DMS153 treated with DMSO at 0.1 percent for 48 hours (cell line): ENCODE measurements around the gene NOXO1.
"Not testable (repeated sequence)": the region's sequence is repeated elsewhere in the genome, so short reads cannot be mapped to it uniquely, and the experiment has no call there.

ENCODE experiments used
- DNase-seq: peaks from one replicate; lab custom pipeline; 2025; ENCODE audit not compliant: unreplicated experiment; lab: John Stamatoyannopoulos, UW

Gene NOXO1

GRCh38 chr16:2011726-2012125 lies 30.5 kb upstream of the NOXO1 start:
- not testable (repeated sequence) for DNase-seq

- no peak for DNase-seq
These were observed 28.7 kb upstream of the NOXO1 start, which contains the start of gene ZNF598 for GRCh38 chr16:2009791-2010510. TSS of gene ZNF598 (minus strand) at chr16:2009821.

- DNase-seq = no peak
These were observed 28.0 kb upstream of the NOXO1 start for GRCh38 chr16:2009164-2009711.

GRCh38 chr16:2008631-2009163 lies 27.4 kb upstream of the NOXO1 start:
- DNase-seq = no peak

- no peak for DNase-seq
These were observed 26.8 kb upstream of the NOXO1 start for GRCh38 chr16:2008009-2008526.

GRCh38 chr16:2007081-2007836 lies 26.0 kb upstream of the NOXO1 start:
- DNase-seq = no peak

- no peak for DNase-seq
These were observed 25.0 kb upstream of the NOXO1 start for GRCh38 chr16:2006317-2006716.

GRCh38 chr16:2005646-2006045 lies 24.4 kb upstream of the NOXO1 start:
- no peak for DNase-seq

GRCh38 chr16:2004795-2005517 lies 23.7 kb upstream of the NOXO1 start:
- DNase-seq = no peak

GRCh38 chr16:2003827-2004641 lies 22.8 kb upstream of the NOXO1 start:
- peak; percentile 82 for DNase-seq

GRCh38 chr16:2003231-2003826 lies 22.1 kb upstream of the NOXO1 start:
- no peak for DNase-seq

- DNase-seq = no peak
These were observed 21.3 kb upstream of the NOXO1 start for GRCh38 chr16:2002406-2003230.

GRCh38 chr16:2001456-2002355 lies 20.4 kb upstream of the NOXO1 start:
- no peak for DNase-seq

GRCh38 chr16:2001035-2001434 lies 19.8 kb upstream of the NOXO1 start:
- no peak for DNase-seq

GRCh38 chr16:1999866-2000514 lies 18.7 kb upstream of the NOXO1 start:
- no peak for DNase-seq

GRCh38 chr16:1998852-1999801 lies 17.9 kb upstream of the NOXO1 start:
- no peak for DNase-seq
